GM13976 (cell line): ENCODE measurements around the gene NR6A1.

ENCODE experiments used
- DNase-seq: peaks from one replicate; pipeline ENCODE4 v3.0.0; 2012; ENCODE audit warnings: low spot score
- in situ Hi-C: fragments of 300-500 bp; cut with MboI; formaldehyde crosslinking; loops from one replicate; pipeline ENCODE4 v1.12.0; 2022; ENCODE audit warnings: low sequenced_read_pairs, mixed read lengths, inconsistent platforms; ENCODE audit not compliant: unreplicated experiment
- TF ChIP-seq, protein P1 (sequence below): IDR thresholded peaks from 2 replicates; pipeline ENCODE4 v1.5.1; 2012; ENCODE audit warnings: borderline replicate concordance, mild to moderate bottlenecking; ENCODE audit not compliant: insufficient read depth; ENCODE audit errors: extremely low read depth, missing control alignments, control extremely low read depth

The NR6A1 gene

DNA sequence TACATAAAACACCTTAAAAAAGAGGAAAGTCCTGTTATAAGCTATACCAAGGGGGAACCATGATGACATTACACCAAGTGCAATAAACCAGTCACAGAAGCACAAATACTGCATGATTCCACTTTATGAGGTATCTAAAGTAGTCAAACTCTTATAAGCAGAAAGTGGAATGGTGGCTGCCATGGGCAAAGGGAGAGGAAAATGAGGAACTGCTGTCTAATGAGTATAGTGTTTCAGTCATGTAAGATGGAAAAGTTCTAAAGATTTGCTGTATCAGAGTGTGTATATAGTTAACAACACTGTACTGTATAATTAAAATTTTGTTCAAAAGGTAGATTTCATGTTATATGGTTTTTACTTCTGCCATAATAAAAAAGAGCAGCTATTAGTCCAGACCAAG lies 229.3 kb downstream of the NR6A1 start:
- in situ Hi-C loops = no loop called here
- no peak for DNase-seq
- TF ChIP-seq, protein P1, sequence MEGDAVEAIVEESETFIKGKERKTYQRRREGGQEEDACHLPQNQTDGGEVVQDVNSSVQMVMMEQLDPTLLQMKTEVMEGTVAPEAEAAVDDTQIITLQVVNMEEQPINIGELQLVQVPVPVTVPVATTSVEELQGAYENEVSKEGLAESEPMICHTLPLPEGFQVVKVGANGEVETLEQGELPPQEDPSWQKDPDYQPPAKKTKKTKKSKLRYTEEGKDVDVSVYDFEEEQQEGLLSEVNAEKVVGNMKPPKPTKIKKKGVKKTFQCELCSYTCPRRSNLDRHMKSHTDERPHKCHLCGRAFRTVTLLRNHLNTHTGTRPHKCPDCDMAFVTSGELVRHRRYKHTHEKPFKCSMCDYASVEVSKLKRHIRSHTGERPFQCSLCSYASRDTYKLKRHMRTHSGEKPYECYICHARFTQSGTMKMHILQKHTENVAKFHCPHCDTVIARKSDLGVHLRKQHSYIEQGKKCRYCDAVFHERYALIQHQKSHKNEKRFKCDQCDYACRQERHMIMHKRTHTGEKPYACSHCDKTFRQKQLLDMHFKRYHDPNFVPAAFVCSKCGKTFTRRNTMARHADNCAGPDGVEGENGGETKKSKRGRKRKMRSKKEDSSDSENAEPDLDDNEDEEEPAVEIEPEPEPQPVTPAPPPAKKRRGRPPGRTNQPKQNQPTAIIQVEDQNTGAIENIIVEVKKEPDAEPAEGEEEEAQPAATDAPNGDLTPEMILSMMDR = no peak

DNA sequence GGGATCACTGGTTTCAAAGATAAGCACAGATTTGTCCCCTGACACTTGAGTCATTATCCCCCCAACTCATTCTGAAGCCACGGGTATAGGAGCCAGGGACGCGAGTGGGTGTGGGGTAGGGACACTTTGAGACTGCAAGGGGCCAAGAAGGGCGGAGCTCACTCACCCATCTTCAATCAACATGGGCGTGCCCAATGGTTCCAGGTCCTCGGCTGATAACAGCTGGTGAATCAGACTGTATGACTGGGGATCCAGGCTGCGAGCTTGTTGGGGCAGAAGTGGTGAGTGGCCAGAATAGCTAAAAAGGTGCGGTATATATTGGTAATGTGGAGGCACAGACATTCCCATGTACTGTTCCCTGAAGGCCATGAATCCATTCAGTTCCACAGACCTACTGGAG lies 233.2 kb downstream of the NR6A1 start:
- DNase-seq = no peak
- TF ChIP-seq, protein P1 = no peak
- in situ Hi-C loops = no loop called here

DNA sequence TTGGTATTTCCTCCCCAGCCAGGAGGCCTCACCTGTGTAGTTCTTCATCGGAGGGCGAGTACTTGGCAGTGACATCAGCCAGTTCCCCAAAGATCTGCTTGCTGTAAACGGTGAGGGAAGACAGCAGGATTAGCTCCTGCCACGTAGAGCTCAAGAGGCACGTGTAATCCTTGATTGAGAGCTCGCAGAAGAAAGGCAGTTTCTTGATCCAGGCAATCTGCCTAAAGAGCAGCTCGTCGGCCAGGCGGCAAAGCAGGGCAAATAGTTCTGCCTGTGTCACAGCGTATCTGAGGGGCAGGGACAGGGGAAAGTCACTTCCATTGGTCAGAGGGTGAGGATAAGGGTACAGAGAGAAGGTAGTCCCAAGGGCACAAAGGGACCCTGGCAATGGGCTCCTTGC lies 235.3 kb downstream of the NR6A1 start:
- in situ Hi-C loops = no loop called here
- TF ChIP-seq, protein P1 = no peak
- no peak for DNase-seq

DNA sequence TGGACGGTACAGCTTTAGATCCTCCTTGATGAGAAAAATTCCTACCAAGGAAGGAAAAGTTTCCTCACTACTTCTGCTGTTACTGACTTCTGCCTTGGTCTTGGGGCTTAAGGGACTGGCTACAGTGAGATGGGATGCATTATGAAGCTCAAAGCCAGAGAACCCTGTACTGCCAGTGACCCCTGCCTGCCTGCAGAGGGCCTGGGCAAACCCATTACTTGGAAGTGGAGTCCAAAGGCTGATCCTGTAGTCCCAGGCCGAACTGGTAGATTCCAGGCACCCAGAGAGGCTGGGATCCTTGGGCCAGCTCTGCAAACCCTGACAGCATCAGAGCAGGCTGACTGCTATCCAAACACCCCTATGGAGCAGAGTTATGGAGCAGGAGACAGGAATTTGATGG lies 238.2 kb downstream of the NR6A1 start:
- in situ Hi-C loops = no loop called here
- no peak for DNase-seq
- TF ChIP-seq, protein P1 = no peak

DNA sequence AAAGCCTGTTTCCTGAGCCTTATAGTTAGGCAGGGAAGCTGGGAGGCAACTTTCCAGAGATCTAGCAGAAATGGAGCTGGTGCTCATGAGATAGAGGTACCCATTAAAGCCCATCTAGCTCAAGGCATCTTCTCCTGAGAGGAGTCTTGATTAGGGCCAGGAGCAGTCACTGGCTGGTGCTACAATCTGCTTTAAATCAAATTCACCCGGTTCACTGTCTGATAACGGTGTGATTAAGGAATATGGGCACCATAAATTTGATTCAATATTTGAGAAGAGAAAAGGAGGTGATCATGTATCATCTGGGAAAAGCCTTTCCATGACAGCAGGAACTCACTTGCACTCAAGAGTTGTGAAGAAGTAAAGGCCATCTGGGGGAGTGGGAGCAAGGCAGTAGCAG lies 240.0 kb downstream of the NR6A1 start:
- in situ Hi-C loops = no loop called here
- TF ChIP-seq, protein P1 = no peak
- no peak for DNase-seq

DNA sequence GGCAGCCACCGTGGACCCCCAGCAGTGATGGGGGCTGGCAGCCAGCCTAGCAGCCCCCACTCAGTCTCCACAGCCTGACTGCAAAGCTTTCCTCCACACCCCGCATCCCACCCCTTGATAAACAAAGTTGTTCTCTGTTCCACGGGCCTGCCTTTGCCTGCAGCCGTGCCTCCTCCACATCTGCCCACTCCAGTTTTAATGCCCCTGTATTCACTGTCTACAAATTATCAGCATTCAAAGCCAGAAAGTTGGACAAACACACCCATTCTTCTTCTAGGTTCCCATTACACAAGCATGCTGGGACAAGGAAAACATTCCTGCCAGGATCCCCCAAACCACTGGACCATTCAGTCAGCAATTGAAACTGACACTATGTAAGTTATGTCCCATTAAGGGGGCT lies 240.9 kb downstream of the NR6A1 start:
- in situ Hi-C loops = no loop called here
- DNase-seq = no peak
- TF ChIP-seq, protein P1 = no peak

DNA sequence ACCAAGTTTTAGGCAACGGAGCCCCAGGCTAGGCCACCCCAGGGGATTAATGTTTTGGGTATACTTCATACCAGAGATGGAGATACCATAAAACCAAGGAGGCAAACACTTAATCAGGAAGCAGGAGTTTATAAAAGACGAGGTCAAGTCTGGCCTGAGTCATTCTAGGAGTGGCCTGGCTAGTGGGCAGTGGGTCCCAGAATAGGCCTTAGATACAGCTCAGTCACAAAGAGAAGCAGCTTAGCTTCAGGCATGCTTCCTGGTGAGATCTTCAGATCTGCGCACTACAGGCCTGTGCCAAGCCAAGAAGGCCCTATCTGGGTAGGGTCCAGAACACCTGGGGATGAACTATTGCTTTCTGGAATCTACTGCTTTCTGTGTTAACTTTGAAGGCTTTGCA lies 243.3 kb downstream of the NR6A1 start:
- no peak for DNase-seq
- TF ChIP-seq, protein P1 = no peak
- in situ Hi-C loops = no loop called here
